SK-N-SH treated with all-trans-retinoic acid at 6 μM for 48 hours (cell line): ENCODE results near the gene ENDOV.

Source experiments
- ATAC-seq: fragments of 200-7000 bp; cut with Tn5 transposase; 3 replicates; pipeline ENCODE4 v1.9.1; 2020; ENCODE audit warnings: mild to moderate bottlenecking, moderate library complexity
- ARNTL ChIP-seq: fragments of 450-650 bp; formaldehyde crosslinking; IDR thresholded peaks from 2 replicates; pipeline ENCODE4 v1.5.0; 2020; ENCODE audit warnings: low read depth, mild to moderate bottlenecking, moderate library complexity, borderline replicate concordance
- BACH2 ChIP-seq: fragments of 250-450 bp; sonication (Bioruptor Pico); IDR thresholded peaks from 2 replicates; pipeline ENCODE4 v1.9.0; 2021; ENCODE audit warnings: mild to moderate bottlenecking, borderline replicate concordance
- CSDC2 ChIP-seq: fragments of 250-450 bp; sonication (Bioruptor Pico); IDR thresholded peaks from 2 replicates; pipeline ENCODE4 v1.5.0; 2020; ENCODE audit warnings: mild to moderate bottlenecking, moderate library complexity
- ESRRG ChIP-seq: fragments of 250-450 bp; sonication (Bioruptor Pico); IDR thresholded peaks from 2 replicates; pipeline ENCODE4 v1.6.1; 2021; ENCODE audit warnings: mild to moderate bottlenecking
- ISL1 ChIP-seq: fragments of 250-450 bp; sonication (Bioruptor Pico); IDR thresholded peaks from 2 replicates; pipeline ENCODE4 v2.1.2; 2022; ENCODE audit warnings: mild to moderate bottlenecking, moderate library complexity
- OSR1 ChIP-seq: fragments of 250-450 bp; sonication (Bioruptor Pico); IDR thresholded peaks from 2 replicates; pipeline ENCODE4 v1.8.0; 2022; ENCODE audit warnings: moderate library complexity, mild to moderate bottlenecking, inconsistent platforms
- RARB ChIP-seq: fragments of 250-450 bp; sonication (Bioruptor Pico); IDR thresholded peaks from 2 replicates; pipeline ENCODE4 v1.8.0; 2021; ENCODE audit warnings: mild to moderate bottlenecking, moderate library complexity
- SNAI2 ChIP-seq: fragments of 250-450 bp; sonication (Bioruptor Pico); IDR thresholded peaks from 2 replicates; pipeline ENCODE4 v1.5.0; 2020; ENCODE audit warnings: mild to moderate bottlenecking, moderate library complexity
- TCF4 ChIP-seq: fragments of 250-450 bp; sonication (Bioruptor Pico); IDR thresholded peaks from 2 replicates; pipeline ENCODE4 v1.8.0; 2021; ENCODE audit warnings: mild to moderate bottlenecking, moderate library complexity, borderline replicate concordance
- TOX ChIP-seq: fragments of 250-450 bp; sonication (Bioruptor Pico); IDR thresholded peaks from 2 replicates; pipeline ENCODE4 v1.8.0; 2021; ENCODE audit warnings: mild to moderate bottlenecking, moderate library complexity, borderline replicate concordance
- ZC3H10 ChIP-seq: fragments of 250-450 bp; sonication (Bioruptor Pico); IDR thresholded peaks from 2 replicates; pipeline ENCODE4 v1.5.1; 2021; ENCODE audit warnings: mild to moderate bottlenecking, moderate library complexity
- ZFP30 ChIP-seq: fragments of 450-650 bp; formaldehyde crosslinking; IDR thresholded peaks from 2 replicates; pipeline ENCODE4 v1.5.0; 2022; ENCODE audit warnings: mild to moderate bottlenecking, moderate library complexity
- ZNF565 ChIP-seq: fragments of 450-650 bp; formaldehyde crosslinking; conservative IDR thresholded peaks from 2 replicates; pipeline ENCODE4 v1.5.0; 2020; ENCODE audit warnings: low read depth, mild to moderate bottlenecking, moderate library complexity
- ZNF70 ChIP-seq: fragments of 450-650 bp; formaldehyde crosslinking; IDR thresholded peaks from 2 replicates; pipeline ENCODE4 v1.5.0; 2020; ENCODE audit warnings: mild to moderate bottlenecking, moderate library complexity
- ZNF8 ChIP-seq: fragments of 450-650 bp; formaldehyde crosslinking; IDR thresholded peaks from 2 replicates; pipeline ENCODE4 v1.5.0; 2020; ENCODE audit warnings: mild to moderate bottlenecking, moderate library complexity
- TF ChIP-seq, protein P1 (sequence below): fragments of 250-450 bp; sonication (Bioruptor Pico); IDR thresholded peaks from 2 replicates; pipeline ENCODE4 v1.5.1; 2021; ENCODE audit warnings: mild to moderate bottlenecking, moderate library complexity
- TF ChIP-seq, protein P2 (sequence below): fragments of 250-450 bp; sonication (Bioruptor Pico); IDR thresholded peaks from 2 replicates; pipeline ENCODE4 v1.8.0; 2021; ENCODE audit warnings: low read depth, mild to moderate bottlenecking, moderate library complexity, borderline replicate concordance
- TF ChIP-seq, protein P3 (sequence below): fragments of 250-450 bp; sonication (Bioruptor Pico); IDR thresholded peaks from 2 replicates; pipeline ENCODE4 v1.8.0; 2020; ENCODE audit warnings: mild to moderate bottlenecking, moderate library complexity, borderline replicate concordance
- TF ChIP-seq, protein P4 (sequence below): fragments of 250-450 bp; sonication (Bioruptor Pico); IDR thresholded peaks from 2 replicates; pipeline ENCODE4 v1.5.1; 2020; ENCODE audit warnings: low read depth, mild to moderate bottlenecking, moderate library complexity

The ENDOV gene

DNA sequence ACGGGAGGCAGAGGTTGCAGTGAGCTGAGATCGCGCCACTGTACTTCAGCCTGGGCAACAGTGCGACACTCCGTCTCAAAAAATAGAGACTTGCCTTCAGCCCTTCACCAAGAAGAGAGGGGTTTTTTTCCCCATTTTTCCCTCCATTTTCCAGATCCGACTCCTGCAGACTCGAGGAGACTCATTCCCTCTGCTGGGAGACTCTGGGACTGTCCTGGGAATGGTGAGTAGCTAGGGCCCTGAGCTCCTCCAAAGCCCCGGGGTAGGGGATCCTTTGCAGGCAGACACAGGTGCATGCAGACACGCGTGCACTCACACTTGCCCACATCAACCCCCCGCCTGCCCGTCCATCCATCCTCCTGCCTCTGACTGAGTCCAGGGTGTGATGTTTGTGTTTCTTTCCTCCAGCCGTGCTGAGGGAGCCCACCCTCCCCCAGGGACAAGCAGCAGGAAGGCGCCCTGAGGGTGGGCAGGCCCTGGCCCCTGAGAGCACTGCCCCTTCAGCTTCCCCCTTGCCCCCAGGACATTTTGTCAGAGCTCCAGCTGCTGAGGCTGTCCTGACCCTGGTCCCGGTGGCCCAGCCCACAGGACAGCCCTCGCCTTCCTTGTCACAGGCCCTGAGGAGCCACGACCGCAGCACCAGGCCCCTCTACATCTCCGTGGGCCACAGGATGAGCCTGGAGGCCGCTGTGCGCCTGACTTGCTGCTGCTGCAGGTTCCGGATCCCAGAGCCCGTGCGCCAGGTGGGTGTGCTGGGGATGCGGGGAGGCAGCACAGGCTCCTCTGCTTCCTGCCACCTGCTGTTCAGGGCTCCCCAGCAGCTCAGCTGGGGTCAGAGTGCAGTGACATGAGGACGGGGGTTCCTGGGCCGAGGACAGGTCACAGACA is 10.2 kb downstream of the ENDOV start:
- no peak for TF ChIP-seq ZFP30 (CRISPR knock-in tag)
- TF ChIP-seq SNAI2 (CRISPR knock-in tag): no peak
- no peak for TF ChIP-seq ZC3H10
- TF ChIP-seq, protein P1, sequence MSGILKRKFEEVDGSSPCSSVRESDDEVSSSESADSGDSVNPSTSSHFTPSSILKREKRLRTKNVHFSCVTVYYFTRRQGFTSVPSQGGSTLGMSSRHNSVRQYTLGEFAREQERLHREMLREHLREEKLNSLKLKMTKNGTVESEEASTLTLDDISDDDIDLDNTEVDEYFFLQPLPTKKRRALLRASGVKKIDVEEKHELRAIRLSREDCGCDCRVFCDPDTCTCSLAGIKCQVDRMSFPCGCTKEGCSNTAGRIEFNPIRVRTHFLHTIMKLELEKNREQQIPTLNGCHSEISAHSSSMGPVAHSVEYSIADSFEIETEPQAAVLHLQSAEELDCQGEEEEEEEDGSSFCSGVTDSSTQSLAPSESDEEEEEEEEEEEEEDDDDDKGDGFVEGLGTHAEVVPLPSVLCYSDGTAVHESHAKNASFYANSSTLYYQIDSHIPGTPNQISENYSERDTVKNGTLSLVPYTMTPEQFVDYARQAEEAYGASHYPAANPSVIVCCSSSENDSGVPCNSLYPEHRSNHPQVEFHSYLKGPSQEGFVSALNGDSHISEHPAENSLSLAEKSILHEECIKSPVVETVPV (CRISPR knock-in tag): no peak
- TF ChIP-seq ISL1: no peak
- TF ChIP-seq ESRRG (CRISPR knock-in tag): no peak
- no peak for TF ChIP-seq OSR1
- ATAC-seq: no peak

DNA sequence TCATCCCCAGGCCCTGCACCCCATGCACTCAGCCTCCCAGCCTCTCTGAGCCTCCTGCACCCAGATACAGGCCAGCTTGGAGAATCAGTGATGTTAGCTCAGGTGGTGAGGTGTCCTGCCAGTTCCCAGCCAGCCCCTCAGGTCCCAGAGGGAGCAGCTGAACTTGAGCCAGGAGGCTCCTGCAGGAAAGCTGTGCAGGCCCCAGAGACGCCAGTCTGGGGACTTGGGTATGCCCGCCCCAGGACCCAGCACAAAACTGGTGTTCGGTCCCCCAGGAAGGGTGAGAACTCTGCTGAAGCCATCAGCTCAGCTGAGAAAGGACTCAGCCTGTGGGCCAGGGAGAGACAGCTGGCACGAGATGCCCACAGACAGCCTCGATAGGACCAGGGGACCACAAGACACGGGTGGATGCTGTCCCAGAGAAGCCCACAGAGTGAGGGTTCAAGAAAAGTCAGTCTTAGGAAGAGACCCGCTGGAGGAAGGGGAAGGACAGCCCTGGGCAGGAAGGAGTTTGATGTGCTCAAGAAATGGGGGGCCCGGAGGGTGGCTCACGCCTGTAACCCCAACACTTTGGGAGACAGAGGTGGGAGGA is 11.0 kb downstream of the ENDOV start:
- TF ChIP-seq, protein P2, sequence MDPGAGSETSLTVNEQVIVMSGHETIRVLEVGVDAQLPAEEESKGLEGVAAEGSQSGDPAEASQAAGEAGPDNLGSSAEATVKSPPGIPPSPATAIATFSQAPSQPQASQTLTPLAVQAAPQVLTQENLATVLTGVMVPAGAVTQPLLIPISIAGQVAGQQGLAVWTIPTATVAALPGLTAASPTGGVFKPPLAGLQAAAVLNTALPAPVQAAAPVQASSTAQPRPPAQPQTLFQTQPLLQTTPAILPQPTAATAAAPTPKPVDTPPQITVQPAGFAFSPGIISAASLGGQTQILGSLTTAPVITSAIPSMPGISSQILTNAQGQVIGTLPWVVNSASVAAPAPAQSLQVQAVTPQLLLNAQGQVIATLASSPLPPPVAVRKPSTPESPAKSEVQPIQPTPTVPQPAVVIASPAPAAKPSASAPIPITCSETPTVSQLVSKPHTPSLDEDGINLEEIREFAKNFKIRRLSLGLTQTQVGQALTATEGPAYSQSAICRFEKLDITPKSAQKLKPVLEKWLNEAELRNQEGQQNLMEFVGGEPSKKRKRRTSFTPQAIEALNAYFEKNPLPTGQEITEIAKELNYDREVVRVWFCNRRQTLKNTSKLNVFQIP (CRISPR knock-in tag): no peak
- TF ChIP-seq BACH2 (CRISPR knock-in tag): no peak
- no peak for TF ChIP-seq ZNF70 (CRISPR knock-in tag)
- TF ChIP-seq, protein P3, sequence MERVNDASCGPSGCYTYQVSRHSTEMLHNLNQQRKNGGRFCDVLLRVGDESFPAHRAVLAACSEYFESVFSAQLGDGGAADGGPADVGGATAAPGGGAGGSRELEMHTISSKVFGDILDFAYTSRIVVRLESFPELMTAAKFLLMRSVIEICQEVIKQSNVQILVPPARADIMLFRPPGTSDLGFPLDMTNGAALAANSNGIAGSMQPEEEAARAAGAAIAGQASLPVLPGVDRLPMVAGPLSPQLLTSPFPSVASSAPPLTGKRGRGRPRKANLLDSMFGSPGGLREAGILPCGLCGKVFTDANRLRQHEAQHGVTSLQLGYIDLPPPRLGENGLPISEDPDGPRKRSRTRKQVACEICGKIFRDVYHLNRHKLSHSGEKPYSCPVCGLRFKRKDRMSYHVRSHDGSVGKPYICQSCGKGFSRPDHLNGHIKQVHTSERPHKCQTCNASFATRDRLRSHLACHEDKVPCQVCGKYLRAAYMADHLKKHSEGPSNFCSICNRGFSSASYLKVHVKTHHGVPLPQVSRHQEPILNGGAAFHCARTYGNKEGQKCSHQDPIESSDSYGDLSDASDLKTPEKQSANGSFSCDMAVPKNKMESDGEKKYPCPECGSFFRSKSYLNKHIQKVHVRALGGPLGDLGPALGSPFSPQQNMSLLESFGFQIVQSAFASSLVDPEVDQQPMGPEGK (CRISPR knock-in tag): no peak
- TF ChIP-seq TCF4: no peak
- no peak for TF ChIP-seq SNAI2 (CRISPR knock-in tag)
- no peak for TF ChIP-seq ZC3H10
- no peak for TF ChIP-seq ESRRG (CRISPR knock-in tag)
- no peak for ATAC-seq

DNA sequence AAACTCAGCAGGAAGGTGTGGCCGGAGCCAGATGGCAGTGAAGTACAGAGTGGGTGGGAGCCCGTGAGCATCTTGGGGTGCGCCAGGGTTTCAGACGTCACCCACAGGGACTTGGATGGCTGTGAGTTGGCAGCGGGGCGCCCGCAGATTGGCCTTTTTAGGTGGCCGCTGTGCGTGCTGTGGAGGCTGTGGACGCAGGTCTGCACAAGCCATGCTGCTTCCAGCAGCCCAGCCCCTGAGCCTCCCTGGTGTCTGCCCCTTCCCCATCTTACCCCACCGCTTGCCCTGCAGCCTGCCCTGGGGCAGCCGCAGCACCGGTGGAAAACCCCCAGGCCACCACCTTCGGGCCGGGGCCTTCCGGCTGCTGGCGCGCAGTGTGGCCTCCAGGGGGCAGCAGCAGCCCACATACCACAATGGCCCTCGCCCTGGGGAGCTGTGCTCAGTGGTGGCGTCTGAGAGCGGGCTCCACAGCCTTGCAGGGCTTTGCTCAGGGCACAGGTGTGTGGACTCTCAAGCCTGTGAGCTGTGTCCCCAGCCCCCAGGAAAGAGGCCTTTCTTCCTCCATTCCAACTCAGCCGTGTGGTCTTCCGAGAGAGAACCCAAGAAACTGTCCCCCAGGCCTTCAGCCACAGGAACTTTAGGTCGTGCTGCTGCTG is 11.8 kb downstream of the ENDOV start:
- ATAC-seq: peak; percentile 89
- TF ChIP-seq ARNTL (CRISPR knock-in tag) (no peak), SNAI2 (CRISPR knock-in tag) (no peak), ZNF8 (CRISPR knock-in tag) (no peak), TCF4 (no peak), ESRRG (CRISPR knock-in tag) (no peak), RARB (CRISPR knock-in tag) (no peak), OSR1 (no peak), CSDC2 (no peak), TOX (CRISPR knock-in tag) (no peak), ZNF565 (CRISPR knock-in tag) (no peak), BACH2 (CRISPR knock-in tag) (no peak)
- TF ChIP-seq, protein P4, sequence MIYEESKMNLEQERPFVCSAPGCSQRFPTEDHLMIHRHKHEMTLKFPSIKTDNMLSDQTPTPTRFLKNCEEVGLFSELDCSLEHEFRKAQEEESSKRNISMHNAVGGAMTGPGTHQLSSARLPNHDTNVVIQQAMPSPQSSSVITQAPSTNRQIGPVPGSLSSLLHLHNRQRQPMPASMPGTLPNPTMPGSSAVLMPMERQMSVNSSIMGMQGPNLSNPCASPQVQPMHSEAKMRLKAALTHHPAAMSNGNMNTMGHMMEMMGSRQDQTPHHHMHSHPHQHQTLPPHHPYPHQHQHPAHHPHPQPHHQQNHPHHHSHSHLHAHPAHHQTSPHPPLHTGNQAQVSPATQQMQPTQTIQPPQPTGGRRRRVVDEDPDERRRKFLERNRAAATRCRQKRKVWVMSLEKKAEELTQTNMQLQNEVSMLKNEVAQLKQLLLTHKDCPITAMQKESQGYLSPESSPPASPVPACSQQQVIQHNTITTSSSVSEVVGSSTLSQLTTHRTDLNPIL (CRISPR knock-in tag): no peak
- TF ChIP-seq, protein P1 (CRISPR knock-in tag): no peak
